HL-60/S4 treated with retinoic acid at 250 ng/mL for 4 days and 3 days (cell line): Measurements from ENCODE around the gene C14orf180.

Source experiments
- in situ Hi-C: fragments of 300-500 bp; cut with MboI; formaldehyde crosslinking; loops from 2 replicates; pipeline ENCODE4 v1.7.0; 2022; ENCODE audit warnings: low sequenced_read_pairs

The C14orf180 gene

GRCh38 chr14:104579507-104579906, at the start of gene C14orf180:
TSS of gene C14orf180 (plus strand) at chr14:104579764. CDS start at chr14:104586431, 6,667 bp downstream.
- in situ Hi-C loops: no loop called here

- in situ Hi-C loops: no loop called here
Observed at GRCh38 chr14:104530646-104531045, 48.9 kb upstream of the C14orf180 start.

- in situ Hi-C loops: no loop called here
Observed at GRCh38 chr14:104531421-104532190, 48.0 kb upstream of the C14orf180 start.

GRCh38 chr14:104532191-104532555, 47.4 kb upstream of the C14orf180 start:
- in situ Hi-C loops: no loop called here

- in situ Hi-C loops: no loop called here
Observed at GRCh38 chr14:104534036-104534435, 45.5 kb upstream of the C14orf180 start.

- in situ Hi-C loops: no loop called here
Observed at GRCh38 chr14:104536942-104537612, 42.5 kb upstream of the C14orf180 start.

- in situ Hi-C loops: no loop called here
Observed at GRCh38 chr14:104537613-104537988, 42.0 kb upstream of the C14orf180 start.

GRCh38 chr14:104541905-104542465, 37.6 kb upstream of the C14orf180 start:
- in situ Hi-C loops: no loop called here

- in situ Hi-C loops: no loop called here
Observed at GRCh38 chr14:104542871-104543830, 36.4 kb upstream of the C14orf180 start.

GRCh38 chr14:104544362-104544961, 35.1 kb upstream of the C14orf180 start:
- in situ Hi-C loops: no loop called here

- in situ Hi-C loops: no loop called here
Observed at GRCh38 chr14:104545151-104545941, 34.2 kb upstream of the C14orf180 start.

GRCh38 chr14:104545942-104546501, 33.5 kb upstream of the C14orf180 start:
- in situ Hi-C loops: no loop called here

- in situ Hi-C loops: no loop called here
Observed at GRCh38 chr14:104546591-104547309, 32.8 kb upstream of the C14orf180 start.

- in situ Hi-C loops: no loop called here
Observed at GRCh38 chr14:104547310-104547997, 32.1 kb upstream of the C14orf180 start.

- in situ Hi-C loops: no loop called here
Observed at GRCh38 chr14:104547998-104548700, 31.4 kb upstream of the C14orf180 start.

GRCh38 chr14:104548802-104549535, 30.6 kb upstream of the C14orf180 start:
- in situ Hi-C loops: no loop called here
